GM23338 (cell line): ENCODE data around the gene STRBP.

Experiments
- CREB1 ChIP-seq: fragments of 250-450 bp; sonication (Bioruptor Pico); IDR thresholded peaks from 2 replicates; pipeline ENCODE4 v1.5.0; 2020; ENCODE audit warnings: low read depth, mild to moderate bottlenecking, moderate library complexity
- CTCF ChIP-seq, 2 experiments: fragments of 200-600 bp in 1 of 2; sonication (generic) in 1 of 2; conservative IDR thresholded peaks; 2 replicates each; pipeline versions ENCODE4 v1.5.1 to v1.6.1; 2016 to 2017; ENCODE audit warnings: antibody characterized with exemption in 2 of 2, low read depth in 2 of 2, mild to moderate bottlenecking in 2 of 2, moderate library complexity in 1 of 2
- ETS1 ChIP-seq: IDR thresholded peaks from 2 replicates; pipeline ENCODE4 v1.6.1; 2016; ENCODE audit warnings: antibody characterized with exemption
- EZH2 ChIP-seq: fragments of 200-600 bp; sonication (generic); IDR thresholded peaks from one replicate; pipeline ENCODE4 v1.8.0; 2017; ENCODE audit warnings: antibody characterized with exemption, mild to moderate bottlenecking, low read depth; ENCODE audit not compliant: unreplicated experiment
- EZH2phosphoT487 ChIP-seq: fragments of 200-600 bp; sonication (generic); IDR thresholded peaks from one replicate; pipeline ENCODE4 v1.8.1; 2018; ENCODE audit warnings: antibody characterized with exemption; ENCODE audit not compliant: unreplicated experiment
- JUNB ChIP-seq: IDR thresholded peaks from one replicate; pipeline ENCODE4 v1.6.1; 2016; ENCODE audit warnings: antibody characterized with exemption; ENCODE audit not compliant: unreplicated experiment
- POLR2AphosphoS5 ChIP-seq: IDR thresholded peaks from 2 replicates; pipeline ENCODE4 v1.6.1; 2016; ENCODE audit warnings: antibody characterized with exemption, low read depth
- REST ChIP-seq: IDR thresholded peaks from one replicate; pipeline ENCODE4 v1.6.1; 2018; ENCODE audit warnings: antibody characterized with exemption; ENCODE audit not compliant: unreplicated experiment
- STAT1 ChIP-seq: IDR thresholded peaks from one replicate; pipeline ENCODE4 v1.6.1; 2016; ENCODE audit warnings: antibody characterized with exemption; ENCODE audit not compliant: unreplicated experiment
- ZNF114 ChIP-seq: fragments of 250-450 bp; sonication (Bioruptor Pico); IDR thresholded peaks from 2 replicates; pipeline ENCODE4 v1.5.0; 2020; ENCODE audit warnings: mild to moderate bottlenecking, moderate library complexity

GRCh38 chr9:123260340-123260739 lies 8.0 kb downstream of the STRBP start:
- TF ChIP-seq ZNF114 (CRISPR knock-in tag): no peak
- no peak for TF ChIP-seq JUNB
- TF ChIP-seq POLR2AphosphoS5: no peak
- no peak for TF ChIP-seq EZH2
- no peak for TF ChIP-seq CTCF (conservative IDR thresholded peaks at IDR 0.05; ENCODE audit: low read depth in 2 of 2)
- TF ChIP-seq CREB1 (CRISPR knock-in tag): no peak
- TF ChIP-seq EZH2phosphoT487: no peak
- TF ChIP-seq STAT1: no peak
- no peak for TF ChIP-seq REST
- TF ChIP-seq ETS1: no peak
